ENCODE measurements around the gene ANKRD11. TPM values are rescaled to one million over a fixed set of nuclear protein-coding genes. Genes with fewer than 3 reads are reported as not detected.

Gene ANKRD11
- total RNA-seq, 1 experiment from 2014 or later, result 266 TPM

- no peak for TF ChIP-seq REST (IDR thresholded peaks at IDR 0.05; ENCODE audit: low read depth)
Observed at GRCh38 chr16:89324056-89325010, 166.0 kb downstream of the ANKRD11 start (continued).

- peaks cover 4% of the 10 kb centered on the region; the same call in 1 of the 2 replicates for H4K20me1 ChIP-seq (ENCODE audit: insufficient read depth)
- ChIA-PET POLR2A (no interaction called here), CTCF (interaction anchor here (0.9 to 1.3 kb wide), 3 partner anchors 12 to 34 kb away, joined by 3 read pairs; no protein-coding TSS in a partner anchor), RAD21 (ENCODE audit: low non-redundant PET in 1 of 2, low total read pairs in 2 of 2, uncharacterized antibody in 2 of 2, unreplicated experiment in 2 of 2) (no interaction called here)
- DNase-seq (ENCODE audit: low read depth, low spot score) (no peak), ATAC-seq (no peak)
- H3K27me3 ChIP-seq (ENCODE audit: insufficient read depth, low read length), result no peaks in the 10 kb centered on the region
- no peaks in the 10 kb centered on the region for H3K9me3 ChIP-seq (ENCODE audit: control insufficient read depth in 1 of 2, insufficient read depth in 1 of 2, low read depth in 1 of 2, low read length in 2 of 2)
- H3K4me3 ChIP-seq (replicated peaks in 1 of 2; ENCODE audit: low read depth in 1 of 2, low read length in 2 of 2), result peak overlapping the region; percentile 10 to 52
- H3K4me2 ChIP-seq (ENCODE audit: low read length), result peak overlapping the region; percentile 89
- H3K4me1 ChIP-seq (ENCODE audit: control insufficient read depth in 1 of 2, insufficient read depth in 2 of 2, low read length in 2 of 2), result peaks cover 96 to 100% of the 10 kb centered on the region in 2 experiments
- H2AFZ ChIP-seq (ENCODE audit: low read depth, low read length, poor library complexity, severe bottlenecking), result no peak overlapping the region
- intact Hi-C loops (cut with micrococcal nuclease), result loop anchor here (10.0 kb wide), 1 partner anchor 79 kb away; no protein-coding TSS in a partner anchor
- peaks cover 0 to 11% of the 10 kb centered on the region in 2 experiments; a peak in 1 of 4 replicates for H3K36me3 ChIP-seq (ENCODE audit: control insufficient read depth in 1 of 2, insufficient read depth in 2 of 2, low read length in 2 of 2)
- H3K79me2 ChIP-seq (ENCODE audit: insufficient read depth, low read length), result peaks cover 99% of the 10 kb centered on the region
- BruUV-seq (replicated peaks), result no TSS peak
- peak overlapping the region; percentile 86 for H3K27ac ChIP-seq (ENCODE audit: low read depth, low read length)
- no peaks in the 10 kb centered on the region for H3K9me2 ChIP-seq (ENCODE audit: insufficient read depth)
- H3K9ac ChIP-seq (ENCODE audit: low read length), result peak overlapping the region; percentile 67
- TF ChIP-seq ZFX (IDR thresholded peaks at IDR 0.05) (no peak), YY1 (IDR thresholded peaks at IDR 0.05; ENCODE audit: extremely low read depth, insufficient replicate concordance, low read depth, low read length) (no peak), EZH2 (IDR thresholded peaks at IDR 0.05) (no peak), EGR1 (IDR thresholded peaks at IDR 0.05; ENCODE audit: low read depth) (no peak), ZBTB33 (IDR thresholded peaks at IDR 0.05; ENCODE audit: extremely low read depth, insufficient replicate concordance, low read length) (no peak), ELF1 (IDR thresholded peaks at IDR 0.05; ENCODE audit: borderline replicate concordance, low read depth) (no peak), ATF3 (IDR thresholded peaks at IDR 0.05) (no peak), ZNF274 (IDR thresholded peaks at IDR 0.05; ENCODE audit: low read depth, low read length) (no peak), CTCF (IDR thresholded peaks at IDR 0.05 in 2 of 3, conservative IDR thresholded peaks at IDR 0.05 in 1 of 3; ENCODE audit: borderline replicate concordance in 1 of 3, insufficient read depth in 1 of 3, low read depth in 2 of 3, low read length in 2 of 3) (no peak), RAD21 (IDR thresholded peaks at IDR 0.05; ENCODE audit: low read depth) (no peak)
Observed at GRCh38 chr16:89323120-89323960, 167.0 kb downstream of the ANKRD11 start.

Data from HCT116 (cell line).